Measurements from ENCODE around the gene PPP2R3A.
A peak's percentile ranks its signal among the peaks of the same experiment; 100 is the strongest.
"Not testable (repeated sequence)": the region's sequence is repeated elsewhere in the genome, so short reads cannot be mapped to it uniquely, and the experiment has no call there.

Gene PPP2R3A

GRCh38 chr3:135920275-135920674 is 45.3 kb upstream of the PPP2R3A start:
- no peak for DNase-seq (ENCODE audit: low read depth, low spot score)
- in situ Hi-C loops (cut with HindIII; ENCODE audit: low sequenced_read_pairs): no loop called here
- TF ChIP-seq, protein P1, sequence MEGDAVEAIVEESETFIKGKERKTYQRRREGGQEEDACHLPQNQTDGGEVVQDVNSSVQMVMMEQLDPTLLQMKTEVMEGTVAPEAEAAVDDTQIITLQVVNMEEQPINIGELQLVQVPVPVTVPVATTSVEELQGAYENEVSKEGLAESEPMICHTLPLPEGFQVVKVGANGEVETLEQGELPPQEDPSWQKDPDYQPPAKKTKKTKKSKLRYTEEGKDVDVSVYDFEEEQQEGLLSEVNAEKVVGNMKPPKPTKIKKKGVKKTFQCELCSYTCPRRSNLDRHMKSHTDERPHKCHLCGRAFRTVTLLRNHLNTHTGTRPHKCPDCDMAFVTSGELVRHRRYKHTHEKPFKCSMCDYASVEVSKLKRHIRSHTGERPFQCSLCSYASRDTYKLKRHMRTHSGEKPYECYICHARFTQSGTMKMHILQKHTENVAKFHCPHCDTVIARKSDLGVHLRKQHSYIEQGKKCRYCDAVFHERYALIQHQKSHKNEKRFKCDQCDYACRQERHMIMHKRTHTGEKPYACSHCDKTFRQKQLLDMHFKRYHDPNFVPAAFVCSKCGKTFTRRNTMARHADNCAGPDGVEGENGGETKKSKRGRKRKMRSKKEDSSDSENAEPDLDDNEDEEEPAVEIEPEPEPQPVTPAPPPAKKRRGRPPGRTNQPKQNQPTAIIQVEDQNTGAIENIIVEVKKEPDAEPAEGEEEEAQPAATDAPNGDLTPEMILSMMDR (IDR thresholded peaks at IDR 0.05; ENCODE audit: low read depth, low read length): no peak
- no peak overlapping the region for H3K4me3 ChIP-seq (ENCODE audit: low read depth, low read length)

- TF ChIP-seq, protein P1 (IDR thresholded peaks at IDR 0.05; ENCODE audit: low read depth, low read length): no peak
- in situ Hi-C loops (cut with HindIII; ENCODE audit: low sequenced_read_pairs): no loop called here
- DNase-seq (ENCODE audit: low read depth, low spot score): no peak
- no peak overlapping the region for H3K4me3 ChIP-seq (ENCODE audit: low read depth, low read length)
Observed at GRCh38 chr3:135922903-135923250, 42.7 kb upstream of the PPP2R3A start.

- TF ChIP-seq, protein P1 (IDR thresholded peaks at IDR 0.05; ENCODE audit: low read depth, low read length): no peak
- DNase-seq (ENCODE audit: low read depth, low spot score): no peak
- no peak overlapping the region for H3K4me3 ChIP-seq (ENCODE audit: low read depth, low read length)
- in situ Hi-C loops (cut with HindIII; ENCODE audit: low sequenced_read_pairs): no loop called here
Observed at GRCh38 chr3:135924506-135924905, 41.0 kb upstream of the PPP2R3A start.

- no peak overlapping the region for H3K4me3 ChIP-seq (ENCODE audit: low read depth, low read length)
- TF ChIP-seq, protein P1 (IDR thresholded peaks at IDR 0.05; ENCODE audit: low read depth, low read length): no peak
- in situ Hi-C loops (cut with HindIII; ENCODE audit: low sequenced_read_pairs): no loop called here
- DNase-seq (ENCODE audit: low read depth, low spot score): no peak
Observed at GRCh38 chr3:135926664-135927063, 38.9 kb upstream of the PPP2R3A start.

DNA sequence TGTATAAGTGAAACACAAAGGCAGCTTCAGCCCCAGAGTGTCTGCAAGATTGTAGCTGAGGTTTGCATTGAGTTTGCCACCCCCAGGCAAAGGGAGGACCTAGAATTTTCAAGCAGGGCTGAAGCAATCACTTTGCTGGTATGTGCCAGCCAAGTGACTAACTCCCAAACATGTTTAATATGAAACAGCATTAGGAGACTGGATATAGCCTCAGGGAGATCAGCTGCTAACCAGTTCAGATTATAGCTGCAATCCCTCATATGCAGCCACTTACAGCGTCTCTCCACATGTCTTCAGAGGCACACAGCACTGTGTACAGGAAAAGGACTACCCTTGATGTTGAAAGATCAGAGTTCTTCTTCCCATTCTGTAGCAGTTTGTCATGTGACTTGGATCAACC is 38.4 kb upstream of the PPP2R3A start:
- DNase-seq (ENCODE audit: low read depth, low spot score): no peak

DNA sequence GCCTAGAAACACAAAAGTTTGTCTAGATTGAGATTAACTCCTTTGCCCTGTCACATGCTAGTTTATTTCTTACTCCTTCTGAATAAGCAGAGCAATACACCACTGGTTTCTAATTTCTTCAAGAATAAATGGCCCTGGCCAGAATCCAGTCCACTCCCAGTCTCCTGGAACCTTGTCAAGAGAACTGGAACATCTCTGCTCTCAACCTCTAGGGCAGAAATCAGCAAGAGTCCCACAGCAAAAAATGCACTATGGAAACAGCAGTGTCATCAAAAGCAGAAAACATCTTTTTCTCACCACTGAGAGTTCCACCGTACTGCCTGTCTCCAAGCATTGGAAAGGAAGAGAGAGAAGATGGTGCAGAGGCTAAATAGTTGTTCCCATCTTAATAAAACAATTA is 35.9 kb upstream of the PPP2R3A start:
- DNase-seq (ENCODE audit: low read depth, low spot score): peak; percentile 86
- in situ Hi-C loops (cut with HindIII; ENCODE audit: low sequenced_read_pairs): no loop called here
- H3K4me3 ChIP-seq (ENCODE audit: low read depth, low read length): no peak overlapping the region
- TF ChIP-seq, protein P1 (IDR thresholded peaks at IDR 0.05; ENCODE audit: low read depth, low read length): no peak

More for the DNA sequence above, 38.4 kb upstream of the PPP2R3A start:
- in situ Hi-C loops (cut with HindIII; ENCODE audit: low sequenced_read_pairs): no loop called here
- TF ChIP-seq, protein P1 (IDR thresholded peaks at IDR 0.05; ENCODE audit: low read depth, low read length): no peak
- H3K4me3 ChIP-seq (ENCODE audit: low read depth, low read length): no peak overlapping the region

DNA sequence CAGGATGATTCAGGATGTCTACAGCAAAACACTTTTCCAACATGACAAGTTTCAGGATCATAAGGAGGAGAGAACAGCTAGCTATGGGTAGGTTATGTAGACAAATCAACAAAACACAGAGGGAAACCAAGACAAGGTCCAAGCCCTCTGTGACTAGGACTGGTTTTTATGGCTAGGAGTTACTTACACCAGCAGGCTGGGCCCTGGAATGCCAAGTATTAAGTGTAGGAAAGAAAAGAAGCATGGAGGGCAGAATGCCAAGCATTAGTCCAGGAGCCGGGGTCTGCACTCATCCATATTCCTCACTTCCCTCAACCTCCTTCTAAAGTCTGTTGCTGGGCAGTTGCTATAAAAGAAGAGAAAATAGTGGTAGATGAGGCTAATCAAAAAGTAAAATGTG is 35.3 kb upstream of the PPP2R3A start:
- no peak for DNase-seq (ENCODE audit: low read depth, low spot score)
- no peak overlapping the region for H3K4me3 ChIP-seq (ENCODE audit: low read depth, low read length)
- in situ Hi-C loops (cut with HindIII; ENCODE audit: low sequenced_read_pairs): no loop called here
- TF ChIP-seq, protein P1 (IDR thresholded peaks at IDR 0.05; ENCODE audit: low read depth, low read length): no peak

DNA sequence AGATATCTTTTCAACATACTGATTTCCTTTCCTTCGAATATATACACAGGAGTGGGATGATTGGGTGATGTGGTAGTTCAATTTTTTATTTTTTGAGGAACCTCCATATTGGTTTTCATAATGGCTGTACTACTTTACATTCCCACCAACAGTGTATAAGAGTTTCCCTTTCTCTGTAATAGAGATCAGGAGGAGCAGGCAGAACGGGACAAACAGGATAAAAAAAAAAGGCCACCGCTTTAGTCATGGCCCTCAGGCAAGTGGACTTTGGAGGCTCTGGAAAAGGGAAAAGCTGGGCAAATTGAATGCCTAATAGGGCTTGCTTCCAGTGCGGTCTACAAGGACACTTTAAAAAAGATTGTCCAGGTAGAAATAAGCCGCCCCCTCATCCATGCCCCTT is 30.4 kb upstream of the PPP2R3A start:
- DNase-seq (ENCODE audit: low read depth, low spot score); H3K4me3 ChIP-seq (ENCODE audit: low read depth, low read length); in situ Hi-C loops (cut with HindIII; ENCODE audit: low sequenced_read_pairs): not testable (repeated sequence)

DNA sequence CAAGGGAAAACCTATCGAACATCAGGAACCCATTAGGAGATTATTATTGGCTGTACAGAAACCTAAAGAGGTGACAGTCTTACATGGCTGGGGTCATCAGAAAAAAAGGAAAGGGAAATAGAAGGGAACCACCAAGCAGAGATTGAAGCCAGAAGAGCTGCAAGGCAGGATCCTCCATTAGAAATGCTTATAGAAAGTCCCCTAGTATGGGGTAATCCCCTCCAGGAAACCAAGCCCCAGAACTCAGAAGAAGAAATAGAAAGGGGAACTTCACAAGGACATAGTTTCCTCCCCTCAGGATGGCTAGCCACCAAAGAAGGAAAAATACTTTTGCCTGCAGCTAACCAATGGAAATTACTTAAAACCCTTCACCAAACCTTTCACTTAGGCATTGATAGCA is 27.8 kb upstream of the PPP2R3A start:
- in situ Hi-C loops (cut with HindIII; ENCODE audit: low sequenced_read_pairs); H3K4me3 ChIP-seq (ENCODE audit: low read depth, low read length); DNase-seq (ENCODE audit: low read depth, low spot score): not testable (repeated sequence)
